Amygdala (tissue), 56 donors: ENCODE data around the gene PTPRO.

ENCODE experiments used
- DNase-seq, 56 donors: peaks; one replicate each; lab custom pipeline; 2025; lab: John Stamatoyannopoulos, UW

The PTPRO gene

DNA sequence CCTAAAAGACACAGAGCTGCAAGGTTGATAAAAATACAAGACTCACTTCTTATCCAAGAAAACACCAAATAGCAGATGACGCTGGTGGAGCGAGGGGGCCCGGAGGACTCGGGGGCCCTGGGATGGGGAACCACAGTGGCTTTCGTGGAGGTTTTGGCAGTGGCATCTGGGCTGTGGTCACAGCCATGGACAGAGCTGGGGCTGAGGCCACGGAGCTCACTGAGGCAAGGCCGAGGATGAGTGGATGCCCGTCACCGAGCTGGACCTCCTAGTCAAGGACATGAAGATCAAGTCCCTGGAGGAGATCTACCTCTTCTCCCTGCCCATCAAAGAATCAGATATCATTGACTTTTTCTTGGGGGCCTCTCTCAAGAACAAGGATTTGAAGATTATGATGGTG is 117.2 kb downstream of the PTPRO start:
- no peak for DNase-seq

DNA sequence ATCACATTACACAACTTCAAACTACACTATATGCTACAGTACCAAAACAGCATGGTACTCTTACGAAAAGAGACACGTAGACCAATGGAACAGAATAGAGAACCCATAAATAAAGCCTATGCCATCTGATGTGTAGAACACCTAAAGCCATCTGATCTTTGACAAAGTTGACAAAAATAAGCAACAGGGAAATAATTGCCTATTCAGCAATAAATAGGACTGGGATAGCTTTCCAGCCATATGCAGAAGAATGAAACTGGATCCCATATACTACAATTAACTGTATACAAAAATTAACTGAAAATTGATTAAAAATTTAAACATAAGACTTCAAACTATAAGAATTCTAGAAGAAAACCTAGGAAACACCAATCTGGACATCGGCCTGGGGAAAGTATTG is 120.7 kb downstream of the PTPRO start:
- DNase-seq, result no peak

DNA sequence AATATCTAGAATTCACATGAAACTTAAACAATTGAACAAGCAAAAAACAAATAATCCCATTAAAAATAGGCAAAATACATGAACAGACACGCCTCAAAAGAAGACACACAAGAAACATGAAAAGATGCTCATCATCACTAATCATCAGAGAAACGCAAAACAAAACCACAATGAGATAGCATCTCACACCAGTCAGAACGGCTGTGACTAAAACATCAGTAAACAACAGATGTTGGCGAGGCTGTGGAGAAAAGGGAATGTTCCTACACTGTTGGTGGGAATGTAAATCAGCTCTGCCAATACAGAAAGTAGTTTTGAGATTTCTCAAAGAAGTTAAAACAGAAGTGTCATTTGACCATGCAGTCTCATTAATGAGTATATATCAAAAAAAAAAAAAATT is 121.3 kb downstream of the PTPRO start:
- no peak for DNase-seq

DNA sequence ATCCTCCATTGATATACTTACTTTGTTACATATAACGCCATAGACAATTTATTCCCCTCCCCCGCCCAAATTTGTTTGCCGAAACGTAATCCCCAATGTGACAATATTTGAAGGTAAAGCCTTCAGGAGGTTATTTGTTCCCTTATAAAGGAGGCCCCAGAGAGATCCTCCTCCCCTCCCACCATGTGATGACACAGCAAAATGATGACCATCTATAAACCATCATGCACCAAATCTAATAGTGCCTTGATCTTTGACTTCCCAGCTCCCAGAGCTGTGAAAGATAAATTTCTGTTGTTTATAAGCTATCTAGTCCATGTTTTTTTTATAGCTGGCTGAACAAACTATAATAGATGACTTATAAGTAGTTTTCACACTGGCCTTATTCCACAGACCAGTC is 122.2 kb downstream of the PTPRO start:
- no peak for DNase-seq

DNA sequence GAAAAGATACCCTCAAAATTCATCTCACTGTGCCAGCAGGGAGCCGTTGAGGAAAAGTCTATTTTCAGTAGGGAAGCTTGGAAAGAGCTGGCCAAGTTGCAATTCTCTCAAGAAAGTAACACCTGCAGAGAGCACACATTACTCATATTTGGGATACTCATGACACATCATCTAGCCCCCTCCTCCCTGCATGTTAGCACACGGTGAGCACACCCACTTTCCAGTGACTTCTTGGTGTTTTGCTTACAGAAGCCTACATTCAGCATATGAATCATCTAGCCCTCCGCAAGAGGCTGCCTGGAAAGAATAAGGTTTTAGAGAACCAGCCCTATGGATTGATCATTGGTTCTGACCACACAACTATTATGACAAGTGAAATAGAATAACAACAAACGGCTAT is 124.5 kb downstream of the PTPRO start:
- DNase-seq, result peak in 7 of 56 donors; percentile 0 to 28 (median 1)

DNA sequence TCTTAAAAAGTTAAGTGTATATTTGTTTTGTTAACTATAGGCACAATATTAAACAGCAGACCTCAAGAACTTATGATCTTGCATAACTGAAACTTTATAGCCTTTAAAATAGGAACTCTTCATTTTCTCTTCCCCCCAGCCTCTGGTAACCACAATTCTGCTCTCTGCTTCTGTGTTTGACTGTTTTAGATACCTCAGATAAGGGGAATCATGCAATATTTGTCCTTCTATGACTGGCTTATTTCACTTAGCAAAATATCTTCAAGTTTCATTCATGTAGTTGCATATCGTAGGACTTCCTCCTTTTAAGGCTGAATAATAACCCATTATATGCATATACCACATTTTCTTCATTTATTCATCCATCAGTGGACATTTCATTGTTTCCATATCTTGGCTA is 131.3 kb downstream of the PTPRO start:
- DNase-seq, result no peak

DNA sequence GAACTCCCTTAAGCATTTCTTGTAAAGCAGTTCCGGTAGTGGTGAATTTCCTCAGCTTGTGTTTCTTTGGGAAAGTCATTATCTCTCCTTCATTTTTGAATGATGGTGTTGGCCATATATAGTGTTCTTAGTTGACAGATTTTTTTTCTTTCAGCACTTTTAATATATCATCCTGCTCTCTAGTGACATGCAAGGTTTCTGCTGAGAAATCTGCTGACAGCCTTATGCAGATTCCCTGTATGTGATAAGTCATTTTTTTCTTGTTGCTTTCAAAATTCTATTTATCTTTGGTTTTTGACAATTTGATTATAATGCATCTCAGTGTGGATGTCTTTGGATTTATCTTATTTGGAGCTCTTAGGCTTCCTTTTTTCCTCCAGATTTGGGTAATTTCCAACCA is 135.7 kb downstream of the PTPRO start:
- no peak for DNase-seq

DNA sequence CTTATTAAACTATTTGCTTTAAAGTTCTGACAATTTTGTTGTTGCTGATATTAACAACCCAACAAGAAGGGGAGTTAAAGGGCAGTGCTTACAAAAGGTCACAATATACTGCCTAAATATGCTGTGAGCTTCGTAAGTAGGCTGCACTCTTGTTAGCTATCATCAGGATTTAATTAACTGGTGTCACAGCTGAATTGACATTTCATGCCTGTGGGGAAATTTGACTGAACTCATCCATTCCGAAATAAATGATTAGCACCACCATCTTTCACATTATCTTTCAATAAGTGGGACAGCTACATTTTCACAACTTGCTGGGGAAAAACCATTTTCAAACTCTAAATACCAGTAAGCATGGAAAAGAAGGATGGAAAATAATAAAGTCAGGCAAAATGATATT is 146.6 kb downstream of the PTPRO start:
- DNase-seq, result no peak

DNA sequence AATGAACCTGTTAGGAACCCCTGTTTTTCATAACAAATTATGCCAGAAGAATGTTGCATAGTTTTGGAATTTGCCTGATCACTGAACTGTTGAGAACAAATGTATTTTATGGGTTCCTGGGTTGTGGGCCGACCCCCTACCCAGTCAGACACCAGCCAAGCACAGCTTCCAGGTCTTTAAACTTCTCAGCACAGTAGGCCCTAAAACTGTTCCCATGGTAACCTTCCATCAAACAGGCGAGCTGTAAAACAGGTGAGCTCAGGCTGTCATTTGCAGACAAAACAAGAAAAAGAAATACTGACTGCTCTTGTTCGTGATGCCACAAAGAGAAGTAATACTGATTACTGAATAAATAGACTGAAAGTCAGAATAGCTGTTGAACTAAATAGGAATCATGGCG is 147.0 kb downstream of the PTPRO start:
- DNase-seq, result no peak

DNA sequence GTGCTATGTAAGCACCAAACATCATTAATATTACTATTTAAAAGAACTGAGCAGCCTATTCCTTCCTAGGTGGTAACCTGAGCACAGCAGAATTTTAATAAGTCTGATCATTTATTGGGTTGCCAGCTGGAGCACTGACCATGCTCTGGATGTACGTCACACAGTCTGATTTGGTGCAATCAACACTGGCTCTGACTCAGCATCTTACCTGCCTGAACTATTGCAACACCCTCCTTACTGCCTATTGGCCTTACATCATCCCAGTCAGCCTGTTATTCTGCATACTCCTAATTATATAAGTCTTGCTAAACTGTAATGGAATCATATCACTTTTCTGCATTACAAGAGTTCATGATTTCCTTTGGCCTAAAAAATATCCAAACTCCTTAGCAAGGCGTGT is 149.7 kb downstream of the PTPRO start:
- no peak for DNase-seq

DNA sequence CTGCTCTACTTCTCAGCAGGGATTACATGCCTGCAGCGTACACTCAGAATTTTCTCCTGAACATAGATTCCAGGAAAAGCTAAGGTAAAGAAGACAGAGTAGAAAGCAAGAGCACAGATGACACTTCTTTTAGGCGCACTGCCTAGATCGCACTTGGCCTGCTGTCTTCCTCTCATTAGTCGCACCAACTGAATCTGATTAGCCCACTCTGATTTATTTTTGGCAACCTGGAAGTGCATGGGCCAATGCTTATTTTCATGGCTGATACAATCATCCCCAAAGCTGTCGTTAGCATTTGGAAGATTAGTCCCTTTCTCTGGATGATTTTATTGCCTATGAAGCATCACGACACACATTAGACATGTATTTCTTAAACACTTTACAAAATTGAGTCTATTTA is 152.5 kb downstream of the PTPRO start:
- peak in 13 of 56 donors; percentile 1 to 34 (median 7) for DNase-seq

DNA sequence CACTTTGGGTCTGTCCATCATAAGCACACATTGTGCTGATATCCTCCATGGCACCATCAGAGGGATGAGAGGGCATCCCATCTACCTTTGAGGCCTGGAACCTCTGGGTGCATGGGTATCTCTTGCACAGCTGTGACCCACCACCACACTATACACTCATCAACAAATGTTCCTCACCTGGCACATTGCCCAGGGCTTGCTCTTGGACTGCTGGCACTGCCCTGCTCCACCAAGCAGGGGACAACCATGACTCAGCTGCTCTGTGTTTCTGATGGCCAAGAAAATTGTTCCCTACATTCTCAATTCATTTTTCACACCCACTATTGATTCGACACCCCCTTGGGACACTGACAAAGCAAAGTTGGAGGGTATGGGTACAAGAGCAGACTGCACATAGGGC is 155.5 kb downstream of the PTPRO start:
- no peak for DNase-seq

DNA sequence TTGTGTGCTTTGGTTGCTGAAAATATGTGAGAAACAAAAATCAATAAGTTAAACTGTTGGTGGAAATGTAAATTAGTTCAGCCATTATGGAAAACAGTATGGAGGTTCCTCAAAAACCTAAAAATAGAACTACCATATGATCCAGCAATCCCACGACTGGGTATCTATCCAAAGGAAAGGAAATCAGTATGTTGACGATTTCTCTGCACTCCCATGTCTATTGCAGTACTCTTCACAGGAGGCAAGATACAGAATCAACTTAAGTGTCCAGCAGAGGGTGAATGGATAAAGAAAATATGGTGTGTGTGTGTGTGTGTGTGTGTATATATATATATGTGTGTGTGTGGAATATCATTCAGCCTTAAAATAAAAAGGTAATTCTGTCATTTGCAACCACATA is 159.5 kb downstream of the PTPRO start:
- no peak for DNase-seq

DNA sequence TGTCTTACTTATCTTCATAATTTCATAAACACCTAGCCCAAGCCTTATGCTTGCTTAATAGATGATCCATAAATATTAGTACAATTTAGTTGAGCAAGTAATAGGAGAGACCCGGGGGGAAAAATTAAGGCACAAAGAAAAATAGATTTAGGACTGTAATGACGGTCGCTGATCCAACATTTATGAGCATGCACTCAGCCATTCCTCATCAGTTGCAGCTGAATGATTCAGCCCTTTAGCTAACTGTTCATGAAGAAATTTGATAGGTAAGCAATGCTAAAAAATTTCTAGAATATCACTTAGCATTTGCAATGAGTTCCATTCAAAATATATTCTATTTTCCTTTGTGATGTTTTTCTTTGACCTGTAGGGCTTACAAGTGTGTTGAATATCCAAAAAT is 163.2 kb downstream of the PTPRO start:
- DNase-seq, result no peak

DNA sequence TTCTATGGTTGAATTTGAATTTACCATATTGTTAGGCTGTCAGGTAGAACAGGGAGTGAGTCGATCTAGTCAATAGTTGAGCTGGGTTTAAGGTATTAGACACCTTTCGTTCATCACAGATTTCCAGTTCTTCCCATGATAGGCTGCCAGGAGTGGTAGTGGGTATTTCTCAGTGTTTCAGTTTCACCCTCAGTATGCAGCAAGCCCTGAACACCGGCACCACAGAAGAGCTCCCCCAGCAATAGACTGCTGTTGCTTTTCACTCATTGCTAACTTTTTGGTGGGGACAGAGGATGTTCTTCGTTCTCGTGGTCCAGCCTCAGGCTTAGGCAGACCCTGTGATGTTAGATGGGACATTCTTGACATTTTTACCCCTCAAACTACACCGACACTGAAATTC is 164.6 kb downstream of the PTPRO start:
- no peak for DNase-seq

DNA sequence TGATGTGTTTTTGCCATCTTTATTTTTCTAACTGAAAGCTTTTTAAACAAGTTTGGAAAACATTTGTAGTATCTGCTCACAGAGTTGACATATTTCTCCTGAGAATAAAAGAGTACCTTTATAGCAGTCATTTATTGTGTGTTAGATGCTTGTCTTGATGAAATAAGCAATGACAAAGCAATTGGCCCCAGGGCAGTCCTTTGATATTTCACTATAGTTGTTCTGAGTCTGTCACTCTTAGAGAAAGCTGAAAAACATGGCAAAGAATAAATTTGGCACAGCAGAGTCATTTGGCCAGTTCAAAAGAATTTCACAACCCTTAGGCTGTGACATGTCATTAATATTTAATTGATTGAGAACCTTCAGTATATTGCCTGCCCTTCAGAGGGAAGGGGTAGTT is 166.2 kb downstream of the PTPRO start:
- no peak for DNase-seq

DNA sequence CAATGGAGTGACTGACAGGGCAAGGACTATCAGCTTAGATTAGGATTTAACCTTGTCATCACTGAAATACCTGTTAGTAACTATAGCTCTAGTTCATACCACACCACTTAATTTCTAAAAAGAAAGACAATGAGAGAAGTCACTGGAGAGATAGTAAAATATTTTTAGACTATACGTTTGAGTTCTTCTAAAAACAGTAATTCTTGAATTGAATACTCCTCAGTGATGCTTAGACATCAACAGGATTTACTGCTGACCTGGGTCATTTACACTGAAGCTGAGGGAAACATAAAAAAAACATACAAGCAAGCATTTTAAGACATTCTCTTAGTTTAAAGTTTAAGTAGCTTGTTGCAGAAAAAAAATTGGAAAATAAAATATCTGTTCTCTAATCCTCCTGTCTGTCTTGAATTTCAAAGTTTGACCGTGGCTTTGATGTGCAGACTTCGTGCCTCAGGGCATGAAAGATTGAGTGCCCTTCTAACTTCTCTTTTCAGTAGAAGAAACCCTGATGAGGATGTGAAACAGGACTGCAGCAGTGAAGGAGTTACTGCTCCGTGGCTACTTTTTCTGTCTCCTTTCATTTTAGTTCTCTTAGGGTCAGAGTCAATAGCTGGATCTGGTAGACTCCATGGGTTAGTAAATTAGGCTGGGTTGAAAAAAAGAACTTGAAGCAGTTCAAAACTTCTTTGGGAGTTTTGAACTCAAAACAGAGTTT is 172.2 kb downstream of the PTPRO start:
- no peak for DNase-seq

DNA sequence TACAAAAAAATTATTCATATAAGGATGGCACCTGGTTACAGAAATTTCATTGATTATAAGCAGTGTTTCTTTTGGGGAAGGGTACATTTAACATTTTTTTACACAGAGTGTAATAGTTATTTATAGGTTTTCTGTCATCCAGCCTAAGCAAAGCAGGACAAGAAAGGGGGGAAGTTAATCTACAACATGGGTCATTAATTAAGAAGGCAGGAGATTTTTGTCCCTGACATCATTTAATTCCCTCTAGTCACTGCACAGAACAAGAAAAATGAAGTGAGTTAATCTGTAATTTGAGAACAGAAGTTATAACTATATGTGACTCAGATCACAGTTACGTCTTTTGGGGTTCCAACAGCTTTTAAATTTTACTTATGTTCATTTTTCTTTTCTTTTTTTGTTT is 173.4 kb downstream of the PTPRO start:
- DNase-seq, result no peak

DNA sequence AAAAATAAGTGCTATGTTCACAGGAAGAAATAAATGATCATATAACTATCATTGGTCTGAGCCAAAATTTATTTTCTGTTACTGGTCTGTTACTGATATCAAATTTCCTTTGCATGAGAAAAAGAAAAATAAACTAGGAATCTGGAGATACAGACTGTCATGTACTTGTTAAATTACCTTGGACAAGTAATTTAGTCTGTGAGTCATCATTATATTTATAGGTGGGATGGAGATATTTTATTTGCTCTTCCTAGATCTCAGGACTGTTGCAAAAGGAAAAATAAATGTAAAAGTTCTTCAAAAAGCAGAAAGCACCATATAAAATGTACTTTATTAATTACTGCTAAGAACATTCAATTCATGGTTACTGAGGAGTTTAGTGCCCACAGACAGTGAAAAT is 174.4 kb downstream of the PTPRO start:
- DNase-seq, result no peak

DNA sequence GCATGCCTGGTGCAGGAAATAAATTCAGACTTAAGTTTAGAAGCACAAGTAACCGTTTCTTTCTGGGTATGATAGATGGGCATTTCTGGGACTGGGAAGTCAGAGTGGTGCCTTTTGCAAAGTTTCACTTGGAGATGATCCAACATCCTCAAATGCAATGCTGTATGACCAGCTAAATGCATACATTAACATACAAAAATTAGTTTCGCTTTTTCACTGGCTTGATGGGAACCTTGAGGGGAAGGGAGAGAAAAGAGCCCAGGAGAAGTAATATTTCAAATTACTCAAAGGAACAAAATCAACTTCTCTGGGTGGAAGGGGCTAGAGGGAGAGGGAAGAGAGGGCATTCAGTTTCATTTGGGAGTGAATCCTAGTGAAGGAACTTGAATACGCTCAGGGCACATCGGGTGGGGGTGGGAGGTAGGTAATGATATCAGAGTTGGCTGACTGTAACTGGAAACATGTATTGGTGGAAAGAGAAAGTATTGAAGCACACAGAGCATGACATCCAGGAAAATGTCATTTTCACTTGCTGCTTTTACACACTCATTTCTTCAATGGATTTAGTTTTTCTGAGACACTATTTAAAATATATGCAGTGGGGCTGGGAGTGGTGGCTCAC is 175.5 kb downstream of the PTPRO start:
- no peak for DNase-seq

DNA sequence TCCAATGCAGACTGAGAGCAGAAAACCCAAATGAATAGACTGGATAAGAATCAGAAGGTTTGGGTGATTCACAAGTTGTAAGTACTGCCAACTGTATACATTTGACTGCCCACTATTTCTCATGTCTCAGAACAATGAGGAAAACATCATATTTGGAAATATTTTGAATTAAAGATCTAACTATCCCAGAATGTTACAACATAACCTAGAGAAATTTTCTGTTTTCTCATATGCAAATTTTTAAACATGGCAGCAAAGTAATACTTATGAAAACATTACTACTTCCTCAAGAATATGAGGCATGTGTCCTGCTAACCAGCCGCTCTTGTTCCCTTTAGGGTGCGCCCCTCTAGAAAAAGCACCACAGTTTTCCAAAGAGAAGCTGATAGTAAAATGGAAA is 179.9 kb downstream of the PTPRO start:
- no peak for DNase-seq

DNA sequence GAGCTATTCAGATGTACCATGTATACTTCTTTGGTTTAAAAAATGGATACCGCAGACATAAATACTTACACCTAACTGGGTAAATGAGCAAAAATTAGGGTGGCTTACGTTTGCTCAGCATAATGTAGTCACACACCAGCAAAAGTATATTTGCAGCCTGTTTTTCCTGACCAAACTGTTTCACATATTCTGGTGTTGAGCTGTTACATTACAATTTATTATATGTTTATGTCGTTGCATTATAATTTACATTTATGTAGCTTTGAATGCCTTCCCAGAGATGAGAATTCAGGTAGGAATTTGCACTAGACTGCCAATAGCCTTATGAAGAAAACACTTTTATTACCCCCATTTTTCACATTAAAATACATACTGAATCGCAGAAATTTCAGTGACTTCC is 183.3 kb downstream of the PTPRO start:
- DNase-seq, result no peak

DNA sequence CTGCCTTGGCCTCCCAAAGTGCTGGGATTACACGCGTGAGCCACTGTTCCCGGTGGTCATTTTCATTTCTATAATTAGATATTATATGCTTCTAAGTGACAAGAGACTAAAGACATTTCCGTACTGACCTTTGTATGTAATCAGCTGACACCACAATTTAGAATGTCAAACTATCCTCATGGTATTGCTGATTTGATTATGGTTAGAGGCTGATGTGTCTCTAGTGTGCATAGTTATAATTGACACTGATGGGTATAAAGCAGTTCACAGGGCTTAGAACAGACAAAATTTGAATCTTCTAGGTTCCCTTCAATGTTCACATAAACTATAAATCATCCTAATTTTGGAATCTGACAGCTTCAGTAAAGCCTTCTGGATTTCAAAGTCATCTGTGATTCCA is 192.7 kb downstream of the PTPRO start:
- DNase-seq, result no peak
